Measurements from ENCODE around the gene MRPL37.

MRPL37 gene

DNA sequence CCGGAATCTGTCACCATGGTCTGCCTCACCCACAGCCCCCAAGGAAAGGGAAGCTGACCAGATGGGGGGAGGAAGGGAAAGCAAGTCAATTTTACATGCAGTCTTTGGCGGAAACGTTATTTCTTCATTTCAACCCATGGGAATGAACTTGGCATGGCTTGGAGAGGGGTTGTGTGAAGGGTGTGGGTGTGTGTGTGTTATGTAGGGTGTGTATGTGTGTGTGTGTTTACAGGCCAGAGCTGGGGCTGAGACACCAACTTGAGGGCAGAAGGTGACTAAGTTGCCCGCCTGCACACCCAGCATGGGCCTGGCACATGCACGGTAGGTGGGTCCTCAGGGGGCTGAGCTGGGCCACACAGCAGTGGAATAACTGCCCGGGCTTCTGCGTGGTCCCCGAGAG is 65.2 kb downstream of the MRPL37 start:
- no peak for DNase-seq (ENCODE audit: low read depth in 2 of 2)

GRCh38 chr1:54265659-54266058 is 65.7 kb downstream of the MRPL37 start:
- no peak for DNase-seq (ENCODE audit: low read depth in 2 of 2)

- DNase-seq (ENCODE audit: low read depth in 2 of 2): no peak
Measured at GRCh38 chr1:54266195-54266594, 66.2 kb downstream of the MRPL37 start.

GRCh38 chr1:54266908-54267307 is 66.9 kb downstream of the MRPL37 start:
- no peak for DNase-seq (ENCODE audit: low read depth in 2 of 2)
